ENCODE results near the gene CST9.

- TF ChIP-seq POLR2AphosphoS5 (IDR thresholded peaks at IDR 0.05) (no peak), POLR2A (IDR thresholded peaks at IDR 0.05) (no peak), CTCF (IDR thresholded peaks at IDR 0.05) (no peak)
Observed at GRCh38 chr20:23629542-23630391, 24.1 kb upstream of the CST9 start.
